HG02610 (cell line): ENCODE measurements around the gene ENDOV.

Source experiments
- ATAC-seq: cut with Tn5 transposase; IDR thresholded peaks from one replicate; pipeline ENCODE4 v1.9.1; 2021; ENCODE audit warnings: mild to moderate bottlenecking, moderate library complexity; ENCODE audit not compliant: unreplicated experiment

The ENDOV gene

DNA sequence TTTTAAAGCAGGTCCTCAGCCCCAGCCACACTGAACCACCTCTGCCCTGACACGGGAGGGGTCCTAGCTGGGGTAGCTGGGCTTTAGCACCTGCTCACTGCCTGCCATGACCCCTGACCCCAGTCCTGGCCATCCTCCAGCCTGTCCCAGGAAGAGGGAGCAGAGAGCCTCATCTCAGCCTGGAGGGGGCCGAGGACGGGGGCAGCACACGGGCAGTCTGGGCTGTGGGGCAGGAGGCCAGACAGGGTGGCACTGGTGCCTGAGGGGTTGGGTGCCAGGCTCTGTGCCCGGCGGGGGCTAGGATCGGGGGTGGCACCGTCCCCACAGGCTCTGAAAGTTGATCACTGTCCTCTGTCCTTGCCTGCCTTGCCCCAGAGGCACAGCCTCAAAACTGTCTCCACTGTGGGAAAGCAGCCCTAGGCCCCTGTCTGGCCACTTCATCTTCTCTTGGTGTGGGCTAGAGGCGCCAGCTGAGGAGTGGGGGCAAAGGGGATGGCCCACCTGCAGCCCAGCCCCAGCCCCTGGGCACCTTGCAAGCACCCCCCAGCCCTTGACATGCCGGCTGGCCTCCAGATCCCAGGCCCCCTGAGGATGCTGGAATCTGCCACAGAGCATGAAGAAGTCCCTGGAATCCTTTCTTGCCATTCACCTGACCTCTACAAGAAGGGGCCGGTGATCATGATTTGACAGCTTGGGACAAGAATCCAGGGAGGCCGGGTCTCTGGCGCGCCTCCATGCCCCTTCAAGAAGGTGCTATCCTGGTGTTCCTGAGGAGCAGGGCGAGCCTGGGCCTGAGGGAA lies 15.7 kb downstream of the ENDOV start:
- ATAC-seq = no peak

DNA sequence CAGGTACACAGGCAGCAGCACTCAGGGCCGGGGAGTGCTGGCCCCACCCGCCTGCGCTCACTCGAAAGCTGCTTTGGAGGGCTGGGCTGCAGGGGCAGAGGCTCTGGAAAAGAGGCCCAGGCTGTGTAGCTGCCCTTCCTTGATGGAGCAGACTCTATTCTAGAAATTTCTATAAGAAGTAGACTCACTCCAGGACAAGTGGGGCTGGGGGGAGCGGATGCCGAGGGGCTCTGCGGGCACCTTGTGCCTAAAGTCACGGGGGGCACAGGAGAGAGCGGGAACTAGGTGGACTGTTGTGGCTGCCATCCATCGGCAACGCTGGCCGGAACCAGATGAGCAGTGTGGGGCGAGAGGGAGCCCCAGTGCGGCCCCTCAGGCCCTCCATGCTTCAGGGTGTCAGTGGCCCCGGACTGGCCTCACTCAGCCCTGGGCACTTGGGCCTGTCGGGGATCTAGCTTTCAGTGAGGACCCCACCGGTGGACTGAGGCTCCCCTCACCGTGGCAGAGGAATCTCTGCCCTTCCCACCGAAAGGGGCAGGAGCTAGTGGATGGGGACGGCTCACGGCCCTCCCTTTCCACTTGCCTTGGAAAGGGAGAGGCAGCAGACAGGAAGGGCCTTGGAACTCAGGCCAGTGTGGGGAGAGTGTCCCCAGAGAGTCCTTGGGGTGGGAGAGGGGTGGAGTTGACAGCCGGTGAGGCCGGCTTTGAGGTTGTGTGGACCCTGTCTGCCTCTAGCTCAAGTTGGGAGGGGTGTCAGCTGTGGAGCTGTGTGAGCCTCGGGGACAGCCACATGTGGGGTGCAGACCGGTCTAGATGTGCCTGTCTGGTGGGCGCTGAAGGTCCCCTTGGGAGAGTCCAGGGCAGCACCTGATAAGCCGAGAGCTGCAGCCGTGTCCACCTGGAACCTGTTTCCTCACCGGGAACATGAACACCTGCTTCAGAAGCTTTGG lies 16.6 kb downstream of the ENDOV start:
- ATAC-seq = no peak

DNA sequence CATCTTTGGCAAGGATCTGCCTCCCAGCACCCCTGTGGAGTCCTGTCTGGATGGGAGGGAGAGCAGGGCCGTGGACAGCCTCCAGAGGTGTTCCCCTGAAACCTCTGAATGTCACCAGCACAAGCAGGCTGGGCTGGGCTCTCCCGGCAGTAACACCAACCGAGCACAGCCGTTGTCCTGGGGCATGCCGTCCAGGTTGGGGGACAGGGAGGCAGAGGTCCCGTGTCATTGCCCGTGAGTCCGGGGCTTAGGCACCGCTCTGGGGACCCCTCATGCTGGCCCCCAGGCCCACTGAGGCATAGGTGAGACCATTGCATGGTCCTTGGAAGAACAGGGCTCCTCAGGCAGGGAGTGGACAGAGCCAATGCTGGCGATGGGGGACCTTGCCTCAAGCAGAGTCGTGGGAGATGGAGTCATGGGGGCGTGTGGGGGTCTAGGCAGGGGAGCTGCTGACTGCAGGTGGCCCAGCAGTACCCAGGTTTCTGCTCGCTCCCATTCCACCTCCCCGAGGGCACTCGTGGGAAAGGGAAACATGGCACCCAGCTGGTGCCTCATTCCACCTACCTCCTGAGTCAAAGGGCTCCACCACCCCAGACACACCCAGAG lies 17.5 kb downstream of the ENDOV start:
- no peak for ATAC-seq

DNA sequence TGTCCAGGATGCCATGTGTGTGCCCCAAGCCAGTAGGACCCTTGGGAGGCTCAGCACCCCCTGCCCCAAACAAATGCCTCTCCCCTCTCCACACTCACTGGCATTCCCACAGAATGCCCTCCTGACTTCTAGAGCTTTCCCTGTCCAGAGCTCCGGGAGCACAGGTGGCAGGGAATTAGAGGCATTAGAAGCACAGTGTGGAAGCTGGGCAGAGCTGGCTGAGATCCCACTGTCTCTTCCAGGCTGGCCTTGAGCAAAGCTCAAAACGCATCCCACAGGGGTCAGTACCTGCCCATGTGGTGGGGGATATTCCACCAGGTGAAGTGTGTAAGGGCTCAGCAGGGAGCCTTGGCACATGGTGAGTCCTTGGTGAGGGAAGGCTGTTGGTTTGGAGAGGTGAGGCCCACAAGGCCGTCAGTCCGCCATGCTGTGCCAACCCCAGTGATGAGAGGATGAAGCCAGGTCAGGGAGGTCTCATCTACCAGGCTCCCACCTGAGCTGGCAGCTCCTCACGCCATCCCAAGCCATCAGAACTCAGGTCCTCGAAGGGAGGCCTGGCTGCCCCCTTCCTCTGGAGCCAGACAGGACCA lies 18.1 kb downstream of the ENDOV start:
- ATAC-seq = no peak

DNA sequence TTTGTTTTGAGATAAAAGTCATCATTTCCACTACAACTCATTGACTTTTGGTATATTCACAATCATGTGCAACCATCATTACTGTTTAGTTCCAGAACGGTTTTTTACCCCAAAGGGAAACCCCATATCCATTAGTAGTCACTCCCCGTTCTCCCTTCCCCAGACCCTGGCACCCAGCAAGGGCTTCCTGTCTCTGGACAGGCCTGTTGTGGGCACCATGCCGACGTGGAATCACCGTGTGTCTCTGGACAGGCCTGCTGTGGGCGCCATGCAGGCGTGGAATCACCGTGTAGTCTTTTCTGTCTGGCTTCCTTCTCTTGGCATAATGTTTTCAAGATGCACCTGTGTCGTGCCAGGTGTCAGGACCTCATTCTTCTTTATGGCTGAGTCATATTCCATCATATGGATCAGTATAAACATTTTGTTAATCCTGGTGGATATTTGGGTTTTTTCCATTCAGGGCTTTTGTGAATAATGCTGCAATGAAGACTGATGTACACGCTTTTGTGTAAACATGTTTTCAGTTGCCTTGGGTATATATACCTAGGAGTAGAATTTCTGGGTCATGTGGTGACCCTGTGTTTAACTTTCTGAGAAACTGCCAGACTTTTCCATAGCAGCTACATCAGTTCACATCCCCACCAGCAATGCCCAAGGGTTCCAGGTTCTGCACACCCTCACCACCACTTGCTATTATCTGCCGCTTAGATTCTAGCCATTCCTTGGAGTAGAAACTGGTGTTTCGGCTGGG lies 19.1 kb downstream of the ENDOV start:
- no peak for ATAC-seq

DNA sequence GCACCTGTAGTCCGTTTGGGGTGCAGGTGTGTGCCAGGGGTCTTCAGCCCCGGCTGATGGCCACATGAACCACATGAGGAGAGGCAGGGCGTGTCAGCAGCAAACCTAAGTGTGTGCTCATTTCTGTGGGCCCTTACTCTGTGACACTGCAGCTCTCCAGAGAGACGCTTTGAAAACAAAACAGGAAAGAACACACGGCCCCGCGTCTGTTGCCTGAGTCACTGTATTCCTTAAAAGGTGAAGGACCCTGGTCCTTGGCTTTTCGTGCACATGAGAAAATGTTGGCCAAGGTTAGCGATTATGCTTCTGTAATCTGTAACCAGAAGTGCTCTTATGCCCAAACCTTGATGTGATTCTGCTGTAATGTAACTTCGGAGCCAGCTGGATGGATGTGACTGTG lies 22.6 kb downstream of the ENDOV start:
- no peak for ATAC-seq

DNA sequence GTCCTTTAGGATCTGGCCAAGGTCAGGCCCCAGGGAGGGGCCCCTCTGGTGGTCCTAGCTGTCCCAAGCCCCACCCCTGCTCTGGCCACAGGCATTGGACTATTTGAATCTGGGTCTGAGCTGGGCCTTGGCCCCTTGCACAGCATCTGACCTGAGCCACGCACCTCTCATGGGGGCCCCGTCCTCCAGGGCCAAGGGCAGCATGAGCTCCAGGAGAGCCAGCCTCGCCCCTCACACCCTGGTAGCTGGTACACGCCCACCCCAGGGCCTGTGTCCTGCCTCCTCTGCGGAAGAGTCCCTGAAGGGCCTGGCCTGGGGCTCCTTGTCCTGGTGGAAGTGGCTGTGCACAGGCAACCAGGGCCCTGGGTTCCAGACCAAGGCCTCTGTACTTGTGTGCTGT lies 23.8 kb downstream of the ENDOV start:
- no peak for ATAC-seq

DNA sequence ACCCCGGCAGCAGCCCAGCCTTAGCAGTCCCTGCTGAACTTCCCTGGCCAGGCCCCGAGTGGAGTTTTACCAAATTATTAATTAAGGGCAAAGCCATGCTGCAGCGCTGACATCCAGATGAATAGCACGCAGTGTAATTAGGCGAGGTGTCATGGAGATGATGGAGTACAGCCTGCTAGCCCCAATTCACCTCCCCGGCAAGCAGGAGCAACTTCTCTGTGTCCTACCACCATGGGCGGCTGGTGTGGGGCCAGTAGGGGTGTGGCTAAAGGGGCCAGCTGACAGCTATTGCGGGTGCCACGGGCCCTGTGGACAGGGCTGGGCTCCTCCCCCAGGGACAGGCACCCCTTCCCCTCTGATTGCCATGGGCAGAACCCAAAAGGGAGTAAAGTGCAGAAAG lies 24.5 kb downstream of the ENDOV start:
- ATAC-seq = no peak

DNA sequence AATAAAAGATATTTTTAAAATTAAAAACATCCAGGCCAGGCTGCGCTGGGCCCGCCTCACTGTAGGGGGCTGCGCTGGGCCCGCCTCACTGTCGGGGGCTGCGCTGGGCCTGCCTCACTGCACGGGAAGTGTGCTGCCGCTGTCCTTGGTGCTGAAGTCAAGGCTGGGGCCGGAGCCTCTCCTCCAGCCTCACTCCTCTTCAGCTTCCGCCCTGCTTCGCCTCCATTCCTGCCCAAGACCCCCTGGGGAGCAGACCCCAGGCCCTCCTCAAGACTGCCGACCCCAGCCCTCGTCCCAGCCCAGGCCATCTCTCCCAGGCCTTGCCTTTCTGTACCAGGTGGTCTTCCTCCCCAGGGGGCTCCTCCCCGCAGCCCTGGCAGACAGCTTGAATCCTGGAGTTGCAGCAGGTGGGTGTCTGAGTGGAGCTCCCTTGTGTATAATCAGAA lies 26.2 kb downstream of the ENDOV start:
- no peak for ATAC-seq

DNA sequence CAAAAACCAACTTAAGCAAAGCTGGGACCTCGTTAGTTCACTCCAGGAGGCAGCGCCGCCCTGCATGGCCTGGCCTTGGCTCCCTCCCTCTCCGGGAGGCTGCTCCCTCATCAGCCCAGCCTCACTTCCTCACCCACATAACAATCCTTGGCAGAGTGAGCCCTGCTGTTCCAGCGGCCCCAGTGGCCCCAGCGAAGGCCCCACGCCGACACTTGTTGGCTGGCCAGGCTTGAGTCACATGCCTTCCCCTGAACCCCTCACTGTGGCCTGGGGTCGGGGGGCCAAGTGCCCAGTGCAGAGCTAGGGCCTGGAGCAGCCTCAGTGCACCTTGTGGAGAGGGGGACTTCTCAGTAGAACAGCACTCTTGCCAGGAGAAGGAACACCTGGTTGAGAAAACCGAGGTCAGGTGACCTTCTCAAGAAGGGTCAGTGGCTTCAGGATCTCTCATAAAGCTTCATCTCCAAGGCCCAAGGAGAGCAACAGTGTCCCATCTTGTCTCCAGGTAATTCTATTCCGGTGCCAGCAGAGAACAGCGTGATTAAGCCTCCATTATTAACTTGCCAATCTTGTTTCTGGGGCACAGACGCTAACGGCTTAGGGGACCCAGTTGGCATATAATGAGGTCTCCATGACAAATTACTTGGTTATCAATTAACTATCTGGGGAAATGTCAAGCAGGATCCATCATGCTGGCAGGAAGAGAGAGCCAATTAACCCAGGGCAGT lies 26.8 kb downstream of the ENDOV start:
- ATAC-seq = no peak

DNA sequence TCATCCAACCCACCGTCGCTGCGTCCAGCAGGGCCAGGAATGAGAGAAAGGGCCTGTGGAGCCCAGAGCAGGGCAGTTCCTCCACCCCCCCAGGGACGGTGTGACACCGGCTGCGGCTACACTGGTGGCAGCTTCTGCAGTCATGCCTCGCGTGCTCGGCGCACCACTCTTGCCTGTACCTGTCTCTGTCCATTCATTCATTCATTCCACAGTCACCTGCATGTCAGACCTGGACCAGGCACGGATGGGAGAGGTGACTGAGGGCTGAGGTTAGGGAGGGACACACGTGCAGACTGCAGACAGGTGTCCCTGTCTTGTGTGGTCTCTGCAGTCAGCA lies 27.3 kb downstream of the ENDOV start:
- ATAC-seq = no peak

DNA sequence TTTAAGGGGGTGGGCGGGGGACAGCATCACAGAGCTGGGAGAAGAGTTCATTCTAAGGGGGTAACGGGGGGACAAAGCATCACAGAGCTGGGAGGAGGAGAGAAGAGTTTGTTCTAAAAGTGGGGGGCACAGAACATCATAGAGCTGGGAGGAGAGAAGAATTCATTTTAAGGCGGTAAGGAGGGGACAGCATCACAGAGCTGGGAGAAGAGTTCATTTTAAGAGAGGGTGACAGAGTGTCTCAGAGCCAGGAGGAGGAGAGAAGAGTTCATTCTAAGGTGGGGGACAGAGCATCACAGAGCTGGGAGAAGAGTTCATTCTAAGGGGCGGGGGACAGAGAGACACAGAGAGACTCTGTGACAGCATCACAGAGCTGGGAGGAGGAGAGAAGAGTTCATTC lies 27.8 kb downstream of the ENDOV start:
- no peak for ATAC-seq

DNA sequence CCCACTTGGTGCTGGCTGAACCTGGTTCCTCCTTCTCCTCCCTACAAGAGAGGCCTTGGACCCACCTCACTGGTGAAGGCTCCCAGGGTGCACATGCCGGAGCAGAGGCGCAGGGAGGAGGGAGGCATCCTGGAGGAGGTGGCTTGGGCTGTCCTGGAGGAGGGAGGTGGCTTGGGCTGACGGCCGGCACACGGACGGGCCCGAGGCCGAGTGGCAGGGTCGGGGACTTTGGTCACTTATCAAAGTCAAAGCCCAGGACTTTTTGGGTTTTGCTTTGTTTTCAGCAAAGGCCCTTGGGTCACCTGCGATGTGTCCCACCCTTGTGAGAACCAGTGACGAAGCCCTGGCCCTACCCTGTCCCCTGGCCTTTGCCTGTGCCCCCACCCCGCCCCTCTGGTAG lies 28.5 kb downstream of the ENDOV start:
- ATAC-seq = no peak

DNA sequence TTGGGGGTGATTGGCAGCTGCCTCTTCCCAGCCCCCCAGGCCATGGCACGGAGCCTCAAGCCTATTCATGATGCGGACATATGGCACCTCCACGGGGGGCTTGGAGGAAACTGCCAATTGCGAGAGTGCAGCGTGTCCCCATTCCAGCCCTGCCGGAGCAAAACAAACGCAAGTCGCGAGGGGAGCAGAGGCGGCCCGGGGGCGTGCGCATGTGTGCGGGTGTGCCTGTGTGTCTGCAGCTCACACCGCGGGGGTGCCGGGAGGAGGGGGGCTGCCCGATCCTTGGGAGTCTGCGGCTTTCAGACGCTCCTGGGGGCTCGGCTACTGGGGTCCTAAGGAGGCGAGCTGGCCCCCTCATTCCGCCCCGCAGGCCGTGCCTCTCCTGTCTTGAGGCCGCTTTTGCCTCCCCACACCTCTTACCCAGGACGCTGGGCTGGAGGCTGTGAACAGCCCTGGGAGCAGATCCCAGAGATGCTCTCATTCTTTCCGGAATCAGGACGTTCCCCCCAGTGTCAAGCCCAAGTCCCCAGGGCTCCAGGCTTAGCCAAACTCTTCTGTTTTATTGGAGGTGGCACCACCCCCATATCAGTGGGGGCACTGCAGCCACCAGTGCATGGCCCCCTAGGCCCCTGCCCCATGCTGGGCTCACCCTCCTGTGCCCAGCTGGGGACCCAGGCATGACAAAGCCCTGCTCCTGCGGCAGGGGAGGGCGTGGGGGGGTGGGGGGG lies 29.1 kb downstream of the ENDOV start:
- ATAC-seq = no peak

DNA sequence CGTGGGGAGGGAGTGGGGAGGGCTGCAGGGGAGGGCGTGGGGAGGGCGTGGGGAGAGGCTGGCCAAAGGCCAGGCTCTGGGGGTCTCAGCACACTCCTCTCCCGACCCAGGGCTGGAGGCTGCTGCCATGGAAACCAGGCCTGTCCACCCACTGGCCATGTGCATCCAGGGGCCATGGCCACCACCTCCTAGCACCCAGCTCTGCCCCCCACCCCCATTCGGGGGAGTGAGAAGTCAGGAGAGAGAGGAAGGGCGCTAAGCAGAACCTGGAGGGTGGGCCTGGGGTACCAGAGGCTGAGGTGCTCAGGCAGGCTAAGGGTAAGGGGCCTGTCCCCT lies 29.6 kb downstream of the ENDOV start:
- no peak for ATAC-seq

DNA sequence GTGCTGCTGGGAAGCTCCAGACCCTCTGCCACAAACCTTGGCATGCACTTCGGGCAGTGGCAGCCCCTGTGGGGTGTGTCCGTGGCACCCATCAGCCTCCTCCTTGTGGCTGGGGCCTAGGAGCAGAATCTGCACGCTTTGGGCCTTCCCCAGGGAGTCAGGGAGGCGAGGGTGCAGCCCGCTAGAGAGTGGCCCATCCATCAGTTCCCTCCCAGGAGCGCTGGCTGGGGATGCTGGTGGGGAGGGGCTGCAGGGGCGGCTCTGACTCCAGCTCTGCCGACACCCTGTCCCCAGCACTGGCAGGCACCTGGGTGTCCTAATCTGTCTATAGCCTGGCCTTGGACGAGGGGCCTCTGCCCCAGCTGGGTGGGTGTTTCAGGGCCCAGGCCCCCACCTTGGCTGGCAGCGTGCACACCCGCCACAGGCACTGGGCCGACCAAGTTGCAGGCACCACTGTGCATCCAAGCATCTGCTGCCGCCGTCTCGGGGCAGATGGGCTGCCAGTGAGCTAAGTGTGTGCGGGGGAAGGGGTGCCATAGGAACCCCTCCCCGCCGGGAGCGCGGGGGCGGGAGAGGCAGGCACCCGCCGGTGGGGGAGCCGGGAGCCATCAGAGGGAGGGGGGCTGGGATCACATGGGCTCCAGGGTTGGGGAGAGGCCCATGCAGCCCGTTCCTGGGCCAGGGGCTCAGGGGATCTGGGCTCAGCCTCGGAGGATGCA lies 30.2 kb downstream of the ENDOV start:
- ATAC-seq = no peak

DNA sequence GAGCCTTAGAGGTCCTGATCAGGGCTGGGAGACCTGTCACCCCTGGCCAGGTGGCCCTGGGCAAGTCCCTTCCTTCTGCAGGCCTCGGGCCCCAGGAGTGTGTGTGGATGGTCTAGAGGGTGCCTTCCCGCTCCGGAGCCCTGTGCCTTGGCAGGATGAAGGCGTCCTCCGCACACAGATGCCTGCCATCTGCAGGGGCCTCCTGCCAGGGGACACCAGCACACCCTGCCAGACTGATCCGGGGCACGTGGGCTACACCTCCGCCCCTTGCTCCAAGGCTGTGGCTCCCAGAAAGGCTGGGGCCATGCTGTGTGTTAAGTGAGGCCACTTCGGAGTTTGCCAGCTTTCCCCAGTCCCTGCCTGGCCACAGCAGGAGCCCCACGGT lies 30.8 kb downstream of the ENDOV start:
- ATAC-seq = no peak

DNA sequence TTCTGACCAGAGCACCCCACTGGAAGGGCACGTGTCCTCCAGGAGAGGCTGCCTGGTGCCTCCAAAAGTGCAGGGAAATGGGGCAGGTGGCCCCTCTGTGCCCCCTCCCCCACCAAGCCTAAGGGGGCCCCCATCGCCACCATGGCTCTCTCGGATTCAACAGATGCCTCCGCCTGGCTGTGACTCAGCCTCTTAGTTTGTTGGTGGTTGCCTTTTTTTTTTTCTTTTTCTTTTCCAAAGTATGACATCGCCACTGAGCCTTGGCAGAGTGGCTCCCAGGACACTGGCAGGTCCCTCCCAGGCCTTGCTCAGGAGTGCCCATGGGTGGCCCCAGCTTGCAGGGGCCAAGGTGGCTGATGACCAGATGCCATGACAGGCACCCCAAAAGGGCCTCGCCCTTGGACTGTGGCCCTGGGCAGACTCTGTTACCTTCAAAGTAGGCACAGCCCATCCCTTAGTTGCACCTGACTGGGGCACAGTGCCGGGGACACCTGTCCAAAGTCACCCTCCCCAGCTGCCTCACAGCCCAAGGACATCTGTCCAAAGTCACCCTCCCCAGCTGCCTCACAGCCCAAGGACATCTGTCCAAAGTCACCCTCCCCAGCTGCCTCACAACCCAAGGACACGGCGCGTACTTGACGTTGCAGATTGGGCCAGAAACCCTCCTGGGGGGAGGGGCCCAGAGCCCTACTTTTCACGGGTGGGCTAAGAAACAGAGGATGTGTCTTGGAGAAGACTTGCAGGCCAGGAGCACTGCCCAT lies 31.9 kb downstream of the ENDOV start:
- ATAC-seq = no peak
